Measurements from ENCODE around the gene NOXO1. TPM values are rescaled to one million over a fixed set of nuclear protein-coding genes. Genes with fewer than 3 reads are reported as not detected.

Gene NOXO1
- total RNA-seq, 1 experiment from 2014 or later: 1.7 TPM

DNA sequence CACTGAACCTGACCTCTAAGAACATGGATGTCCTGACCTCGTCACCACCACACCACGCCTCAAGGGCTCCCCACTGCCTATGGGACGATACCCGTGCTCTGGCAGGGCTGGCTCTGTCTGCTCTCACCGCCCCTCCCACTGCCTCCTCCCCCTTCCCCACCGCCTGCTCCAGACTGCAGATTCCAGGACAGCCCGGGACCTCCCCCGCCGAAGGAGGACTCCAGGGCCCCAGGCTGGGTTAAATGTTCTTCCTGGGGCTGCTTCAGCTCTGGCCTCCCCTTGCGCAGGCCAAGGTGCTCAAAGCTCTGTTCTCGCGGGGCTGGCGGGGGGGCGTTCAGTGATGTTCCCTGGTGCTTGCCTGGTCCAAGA, 41.4 kb upstream of the NOXO1 start:
- Histone ChIP-seq H2BK5ac (ENCODE audit: insufficient read length, low read length) (no peak overlapping the region), H2BK20ac (ENCODE audit: low read depth, low read length, poor library complexity, severe bottlenecking) (no peak overlapping the region), H4K91ac (ENCODE audit: insufficient read length, low read depth, low read length) (no peak overlapping the region), H3K23ac (ENCODE audit: insufficient read length, low read depth, low read length) (no peak overlapping the region), H2BK15ac (ENCODE audit: low read depth, low read length) (no peak overlapping the region), H4K5ac (ENCODE audit: insufficient read length, low read depth, low read length) (no peak overlapping the region), H3K14ac (ENCODE audit: insufficient read depth, low read length) (no peak overlapping the region), H3K18ac (ENCODE audit: insufficient read length, low read depth, low read length) (no peak overlapping the region), H4K20me1 (ENCODE audit: control insufficient read depth, insufficient read depth, insufficient read length) (no peaks in the 10 kb centered on the region), H3T11ph (ENCODE audit: low read length) (no peak overlapping the region), H3K79me2 (ENCODE audit: insufficient read depth, low read length) (no peaks in the 10 kb centered on the region), H2AFZ (ENCODE audit: low read length) (no peak overlapping the region), H3K4ac (ENCODE audit: low read depth, low read length) (no peak overlapping the region), H2BK12ac (ENCODE audit: insufficient read length, low read depth, low read length) (no peak overlapping the region), H3K27ac (ENCODE audit: insufficient read length, low read depth, low read length) (no peak overlapping the region), H3K79me1 (ENCODE audit: insufficient read depth, low read depth, low read length, poor library complexity, severe bottlenecking) (no peaks in the 10 kb centered on the region), H2BK120ac (ENCODE audit: low read depth, low read length, poor library complexity, severe bottlenecking) (no peak overlapping the region), H4K8ac (replicated peaks; ENCODE audit: insufficient read length, low read depth, low read length) (no peak overlapping the region), H3K9me3 (ENCODE audit: control insufficient read depth, low read depth, low read length) (no peaks in the 10 kb centered on the region), H3K56ac (ENCODE audit: insufficient read length, low read depth, low read length) (no peak overlapping the region), H3K23me2 (ENCODE audit: insufficient read length, low read depth, low read length, poor library complexity, severe bottlenecking) (peaks cover 16% of the 10 kb centered on the region), H3K9ac (ENCODE audit: extremely low read depth, insufficient read length, low read length) (no peak overlapping the region), H3K4me1 (ENCODE audit: insufficient read depth, low read length) (no peaks in the 10 kb centered on the region; the same call in 1 of the 2 replicates), H3K27me3 (ENCODE audit: insufficient read depth, low read length) (peaks cover 20% of the 10 kb centered on the region; the same call in 1 of the 2 replicates), H3K4me2 (ENCODE audit: insufficient read depth, insufficient read length, low read length) (peak overlapping the region; percentile 35), H2AK5ac (ENCODE audit: insufficient read length, low read length) (no peak overlapping the region)
- peaks cover 76% of the 10 kb centered on the region for H3K27me3 Mint-ChIP-seq (ENCODE audit: low read depth)
- peak; percentile 91 for DNase-seq
- H3K9me3 Mint-ChIP-seq: peaks cover 0 to 6% of the 10 kb centered on the region in 2 experiments; a peak in 3 of 5 replicates
- WGBS (ENCODE audit: extremely low coverage, insufficient read length, low lambda C conversion rate): no CpG with 5 or more reads among the region's 14 CpGs
- peak overlapping the region; percentile 52 to 76 for H3K4me3 Mint-ChIP-seq
- peaks cover 0 to 2% (median 0%) of the 10 kb centered on the region in 3 experiments; a peak in 1 of 7 replicates for H3K36me3 Mint-ChIP-seq (ENCODE audit: insufficient read depth in 1 of 3, low read depth in 3 of 3)
- TF ChIP-seq, protein P1, sequence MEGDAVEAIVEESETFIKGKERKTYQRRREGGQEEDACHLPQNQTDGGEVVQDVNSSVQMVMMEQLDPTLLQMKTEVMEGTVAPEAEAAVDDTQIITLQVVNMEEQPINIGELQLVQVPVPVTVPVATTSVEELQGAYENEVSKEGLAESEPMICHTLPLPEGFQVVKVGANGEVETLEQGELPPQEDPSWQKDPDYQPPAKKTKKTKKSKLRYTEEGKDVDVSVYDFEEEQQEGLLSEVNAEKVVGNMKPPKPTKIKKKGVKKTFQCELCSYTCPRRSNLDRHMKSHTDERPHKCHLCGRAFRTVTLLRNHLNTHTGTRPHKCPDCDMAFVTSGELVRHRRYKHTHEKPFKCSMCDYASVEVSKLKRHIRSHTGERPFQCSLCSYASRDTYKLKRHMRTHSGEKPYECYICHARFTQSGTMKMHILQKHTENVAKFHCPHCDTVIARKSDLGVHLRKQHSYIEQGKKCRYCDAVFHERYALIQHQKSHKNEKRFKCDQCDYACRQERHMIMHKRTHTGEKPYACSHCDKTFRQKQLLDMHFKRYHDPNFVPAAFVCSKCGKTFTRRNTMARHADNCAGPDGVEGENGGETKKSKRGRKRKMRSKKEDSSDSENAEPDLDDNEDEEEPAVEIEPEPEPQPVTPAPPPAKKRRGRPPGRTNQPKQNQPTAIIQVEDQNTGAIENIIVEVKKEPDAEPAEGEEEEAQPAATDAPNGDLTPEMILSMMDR (conservative IDR thresholded peaks at IDR 0.05): no peak
- peak overlapping the region in 1 of 3 experiments; percentile 7; a peak in 2 of 7 replicates for H3K27ac Mint-ChIP-seq
- peaks cover 14 to 16% of the 10 kb centered on the region in 2 experiments for H3K4me1 Mint-ChIP-seq

Measured in H9 (cell line).